ENCODE data around the gene FAM229B. TPM values are rescaled to one million over a fixed set of nuclear protein-coding genes. Genes with fewer than 3 reads are reported as not detected.

The FAM229B gene
- total RNA-seq, 1 experiment from 2014 or later, result 1.9 TPM

DNA sequence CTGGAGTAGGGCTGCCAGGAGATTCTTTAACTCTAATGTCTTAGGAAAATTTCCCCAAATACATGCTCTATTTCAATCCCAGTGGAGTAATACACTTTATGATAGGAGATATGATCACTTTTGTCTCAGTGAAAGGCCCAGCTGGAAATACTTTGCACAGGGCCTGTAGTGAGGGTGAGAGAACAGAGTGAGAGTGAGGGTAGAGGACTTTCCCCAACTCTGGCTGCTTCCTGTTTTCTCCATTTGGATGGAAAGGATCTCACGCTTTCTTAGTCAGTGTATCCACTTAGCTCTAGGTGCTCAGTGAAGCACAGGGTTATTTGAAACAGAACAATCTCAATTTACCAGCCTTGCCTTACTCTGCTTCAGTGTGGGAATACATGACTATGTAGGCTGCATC lies 36.6 kb downstream of the FAM229B start:
- H3K36me3 ChIP-seq (ENCODE audit: control insufficient read depth, insufficient read depth, low read length), result no peaks in the 10 kb centered on the region
- Mint-ChIP-seq H3K27me3 (ENCODE audit: insufficient read depth, unreplicated experiment) (peaks cover 15% of the 10 kb centered on the region), H3K4me3 (ENCODE audit: unreplicated experiment) (no peak overlapping the region), H3K36me3 (ENCODE audit: insufficient read depth, unreplicated experiment) (no peaks in the 10 kb centered on the region), H3K9me3 (ENCODE audit: unreplicated experiment) (no peaks in the 10 kb centered on the region), H3K4me1 (ENCODE audit: low read depth, unreplicated experiment) (no peaks in the 10 kb centered on the region), H3K27ac (ENCODE audit: unreplicated experiment) (no peak overlapping the region)
- DNase-seq, result no peak
- intact Hi-C loops (cut with micrococcal nuclease; ENCODE audit: unreplicated experiment), result no loop called here
- TF ChIP-seq, protein P1, sequence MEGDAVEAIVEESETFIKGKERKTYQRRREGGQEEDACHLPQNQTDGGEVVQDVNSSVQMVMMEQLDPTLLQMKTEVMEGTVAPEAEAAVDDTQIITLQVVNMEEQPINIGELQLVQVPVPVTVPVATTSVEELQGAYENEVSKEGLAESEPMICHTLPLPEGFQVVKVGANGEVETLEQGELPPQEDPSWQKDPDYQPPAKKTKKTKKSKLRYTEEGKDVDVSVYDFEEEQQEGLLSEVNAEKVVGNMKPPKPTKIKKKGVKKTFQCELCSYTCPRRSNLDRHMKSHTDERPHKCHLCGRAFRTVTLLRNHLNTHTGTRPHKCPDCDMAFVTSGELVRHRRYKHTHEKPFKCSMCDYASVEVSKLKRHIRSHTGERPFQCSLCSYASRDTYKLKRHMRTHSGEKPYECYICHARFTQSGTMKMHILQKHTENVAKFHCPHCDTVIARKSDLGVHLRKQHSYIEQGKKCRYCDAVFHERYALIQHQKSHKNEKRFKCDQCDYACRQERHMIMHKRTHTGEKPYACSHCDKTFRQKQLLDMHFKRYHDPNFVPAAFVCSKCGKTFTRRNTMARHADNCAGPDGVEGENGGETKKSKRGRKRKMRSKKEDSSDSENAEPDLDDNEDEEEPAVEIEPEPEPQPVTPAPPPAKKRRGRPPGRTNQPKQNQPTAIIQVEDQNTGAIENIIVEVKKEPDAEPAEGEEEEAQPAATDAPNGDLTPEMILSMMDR (IDR thresholded peaks at IDR 0.05; ENCODE audit: insufficient read depth in 1 of 2, low read depth in 1 of 2, low read length in 1 of 2, severe bottlenecking in 1 of 2, unreplicated experiment in 1 of 2), result no peak
- ChIA-PET CTCF (no interaction called here), POLR2A (no interaction called here)
- H3K4me3 ChIP-seq (ENCODE audit: low read depth, low read length), result no peak overlapping the region
- no peaks in the 10 kb centered on the region for H3K4me1 ChIP-seq
- no peaks in the 10 kb centered on the region for H3K9me3 ChIP-seq
- H3K27me3 ChIP-seq (replicated peaks; ENCODE audit: control insufficient read depth, insufficient read depth, low read length), result no peaks in the 10 kb centered on the region
- BruUV-seq (replicated peaks), result no TSS peak

DNA sequence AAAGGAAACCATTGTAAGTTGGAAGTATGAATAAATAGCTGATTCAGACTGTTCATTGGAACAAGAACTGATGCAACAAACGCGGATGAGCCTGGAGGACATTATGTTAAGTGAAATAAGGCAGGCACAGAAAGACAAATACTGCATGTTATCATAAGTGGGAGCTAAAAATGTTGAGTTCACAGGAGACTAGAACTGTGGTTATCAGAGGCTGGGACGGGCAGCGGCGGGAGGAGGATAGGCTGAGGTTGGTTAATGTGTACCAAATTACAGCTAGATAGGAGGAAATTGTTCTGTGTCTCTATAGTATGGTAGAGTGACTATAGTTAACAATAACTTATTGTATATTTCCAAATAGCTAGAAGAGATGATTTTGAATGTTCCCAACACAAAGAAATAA lies 40.8 kb downstream of the FAM229B start:
- Mint-ChIP-seq H3K4me1 (ENCODE audit: low read depth, unreplicated experiment) (no peaks in the 10 kb centered on the region), H3K27ac (ENCODE audit: unreplicated experiment) (no peak overlapping the region), H3K9me3 (ENCODE audit: unreplicated experiment) (no peaks in the 10 kb centered on the region), H3K4me3 (ENCODE audit: unreplicated experiment) (no peak overlapping the region), H3K36me3 (ENCODE audit: insufficient read depth, unreplicated experiment) (no peaks in the 10 kb centered on the region), H3K27me3 (ENCODE audit: insufficient read depth, unreplicated experiment) (peaks cover 12% of the 10 kb centered on the region)
- POLR2A ChIA-PET, result no interaction called here
- CTCF ChIA-PET, result no interaction called here
- TF ChIP-seq, protein P1 (IDR thresholded peaks at IDR 0.05; ENCODE audit: insufficient read depth in 1 of 2, low read depth in 1 of 2, low read length in 1 of 2, severe bottlenecking in 1 of 2, unreplicated experiment in 1 of 2), result no peak
- no peak for DNase-seq
- no peak overlapping the region for H3K4me3 ChIP-seq (ENCODE audit: low read depth, low read length)
- no TSS peak for BruUV-seq (replicated peaks)
- no peaks in the 10 kb centered on the region for H3K27me3 ChIP-seq (replicated peaks; ENCODE audit: control insufficient read depth, insufficient read depth, low read length)
- H3K36me3 ChIP-seq (ENCODE audit: control insufficient read depth, insufficient read depth, low read length), result no peaks in the 10 kb centered on the region
- H3K9me3 ChIP-seq, result no peaks in the 10 kb centered on the region
- intact Hi-C loops (cut with micrococcal nuclease; ENCODE audit: unreplicated experiment), result no loop called here
- H3K4me1 ChIP-seq, result no peaks in the 10 kb centered on the region

DNA sequence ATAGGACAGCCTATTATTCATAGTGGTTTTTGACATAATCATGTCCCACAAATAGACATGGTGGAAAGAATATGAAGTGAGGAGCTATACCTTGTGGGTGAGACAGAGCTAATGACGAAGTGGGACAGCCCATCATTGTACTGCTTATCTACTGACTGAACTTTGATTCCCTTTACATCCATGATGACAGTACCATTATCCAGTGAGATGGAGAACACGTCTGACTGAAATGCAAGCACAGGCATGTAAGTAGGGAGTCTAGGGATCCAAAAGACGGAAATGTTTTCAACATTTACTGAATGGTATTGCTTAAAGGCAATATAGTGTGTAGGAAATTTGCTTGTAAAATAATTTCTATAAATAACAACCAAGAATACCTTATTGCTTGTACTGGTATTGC lies 43.5 kb downstream of the FAM229B start:
- Mint-ChIP-seq H3K4me3 (ENCODE audit: unreplicated experiment) (no peak overlapping the region), H3K27ac (ENCODE audit: unreplicated experiment) (no peak overlapping the region), H3K9me3 (ENCODE audit: unreplicated experiment) (no peaks in the 10 kb centered on the region), H3K4me1 (ENCODE audit: low read depth, unreplicated experiment) (no peaks in the 10 kb centered on the region), H3K36me3 (ENCODE audit: insufficient read depth, unreplicated experiment) (no peaks in the 10 kb centered on the region), H3K27me3 (ENCODE audit: insufficient read depth, unreplicated experiment) (peaks cover 12% of the 10 kb centered on the region)
- TF ChIP-seq, protein P1 (IDR thresholded peaks at IDR 0.05; ENCODE audit: insufficient read depth in 1 of 2, low read depth in 1 of 2, low read length in 1 of 2, severe bottlenecking in 1 of 2, unreplicated experiment in 1 of 2), result no peak
- H3K4me3 ChIP-seq (ENCODE audit: low read depth, low read length), result no peak overlapping the region
- no peak for DNase-seq
- ChIA-PET POLR2A (no interaction called here), CTCF (no interaction called here)
- intact Hi-C loops (cut with micrococcal nuclease; ENCODE audit: unreplicated experiment), result no loop called here
- H3K9me3 ChIP-seq, result no peaks in the 10 kb centered on the region
- H3K36me3 ChIP-seq (ENCODE audit: control insufficient read depth, insufficient read depth, low read length), result no peaks in the 10 kb centered on the region
- no peaks in the 10 kb centered on the region for H3K4me1 ChIP-seq
- H3K27me3 ChIP-seq (replicated peaks; ENCODE audit: control insufficient read depth, insufficient read depth, low read length), result no peaks in the 10 kb centered on the region
- no TSS peak for BruUV-seq (replicated peaks)
